ENCODE measurements around the gene ROS1.

DNA sequence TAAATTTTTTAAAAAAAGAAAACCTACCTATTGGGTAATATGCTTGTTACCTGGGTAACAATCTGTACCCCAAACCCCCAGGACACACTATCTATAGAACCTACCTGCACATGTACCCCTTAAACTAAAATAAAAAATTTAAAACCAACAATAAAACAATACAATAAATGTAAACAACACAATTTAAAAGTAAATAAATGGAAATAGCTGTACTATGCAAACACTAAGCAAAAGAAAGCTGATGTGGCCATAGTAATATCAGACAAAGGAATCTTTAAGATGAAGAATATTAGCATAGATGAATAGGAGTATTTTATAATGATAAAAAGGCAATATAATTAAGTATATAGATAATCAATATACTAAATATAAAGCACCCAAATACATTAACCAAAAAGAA, 50.3 kb downstream of the ROS1 start:
- TF ChIP-seq, protein P1, sequence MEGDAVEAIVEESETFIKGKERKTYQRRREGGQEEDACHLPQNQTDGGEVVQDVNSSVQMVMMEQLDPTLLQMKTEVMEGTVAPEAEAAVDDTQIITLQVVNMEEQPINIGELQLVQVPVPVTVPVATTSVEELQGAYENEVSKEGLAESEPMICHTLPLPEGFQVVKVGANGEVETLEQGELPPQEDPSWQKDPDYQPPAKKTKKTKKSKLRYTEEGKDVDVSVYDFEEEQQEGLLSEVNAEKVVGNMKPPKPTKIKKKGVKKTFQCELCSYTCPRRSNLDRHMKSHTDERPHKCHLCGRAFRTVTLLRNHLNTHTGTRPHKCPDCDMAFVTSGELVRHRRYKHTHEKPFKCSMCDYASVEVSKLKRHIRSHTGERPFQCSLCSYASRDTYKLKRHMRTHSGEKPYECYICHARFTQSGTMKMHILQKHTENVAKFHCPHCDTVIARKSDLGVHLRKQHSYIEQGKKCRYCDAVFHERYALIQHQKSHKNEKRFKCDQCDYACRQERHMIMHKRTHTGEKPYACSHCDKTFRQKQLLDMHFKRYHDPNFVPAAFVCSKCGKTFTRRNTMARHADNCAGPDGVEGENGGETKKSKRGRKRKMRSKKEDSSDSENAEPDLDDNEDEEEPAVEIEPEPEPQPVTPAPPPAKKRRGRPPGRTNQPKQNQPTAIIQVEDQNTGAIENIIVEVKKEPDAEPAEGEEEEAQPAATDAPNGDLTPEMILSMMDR (IDR thresholded peaks at IDR 0.05), result no peak
- TF ChIP-seq POLR2A (IDR thresholded peaks at IDR 0.05), result no peak

All from right lobe of liver (tissue), 4 donors.